Mucosa of descending colon (tissue), 3 donors: ENCODE results near the gene CHCHD5. TPM values are rescaled to one million over a fixed set of nuclear protein-coding genes. Genes with fewer than 3 reads are reported as not detected.

Experiments used
- ATAC-seq: fragments of 200-7000 bp; cut with Tn5 transposase; one replicate; pipeline ENCODE4 v1.9.1; 2020; ENCODE audit warnings: mild to moderate bottlenecking, moderate library complexity
- DNase-seq, 3 donors: peaks; one replicate each; pipeline ENCODE4 v3.0.0-alpha.2; 2020
- H3K36me3 ChIP-seq: fragments of 200-600 bp; one replicate; pipeline ENCODE4 v1.8.0; 2021; ENCODE audit warnings: low read depth, mild to moderate bottlenecking
- H3K4me1 ChIP-seq: fragments of 200-600 bp; one replicate; pipeline ENCODE4 v1.8.0; 2021; ENCODE audit warnings: low read depth, mild to moderate bottlenecking
- H3K4me3 ChIP-seq: fragments of 200-600 bp; one replicate; pipeline ENCODE4 v1.8.0; 2021; ENCODE audit warnings: mild to moderate bottlenecking
- H3K9me3 ChIP-seq: fragments of 200-600 bp; one replicate; pipeline ENCODE4 v1.8.0; 2021; ENCODE audit warnings: mild to moderate bottlenecking
- intact Hi-C, 2 donors: fragments of 100-400 bp; cut with DNase I in 1 of 2; cut with micrococcal nuclease in 1 of 2; formaldehyde crosslinking; loops; one replicate each; pipeline versions ENCODE4 v1.11.0 to v1.11.1; 2022; cut with DNase I, micrococcal nuclease
- total RNA-seq, 3 donors: library from RNA; stranded (reverse); fragmentation: NEBNext Ultra II Directional in 2 of 3; extraction: Animal tissue kit (Norgen Biotek cat#: 25700) in 2 of 3; gene quantifications; one replicate each; pipeline versions ENCODE4 v1.2.1 to v1.2.4, GENCODE V29; 2021 to 2023
- TF ChIP-seq, protein P1 (sequence below): fragments of 200-600 bp; IDR thresholded peaks from one replicate; pipeline ENCODE4 v1.8.0; 2022; ENCODE audit warnings: antibody characterized with exemption, mild to moderate bottlenecking
- donor health status: DM: no; HTN: no; CAD: no; lungs with moderate emphysema.
- donor health status: DM: no; HTN: no; CAD: no.
- donor health status: DM: no; HTN: yes; CAD: no.

The CHCHD5 gene
- total RNA-seq, 3 donors from 2014 or later: 20.9 to 28.8 (median 26.1) TPM

DNA sequence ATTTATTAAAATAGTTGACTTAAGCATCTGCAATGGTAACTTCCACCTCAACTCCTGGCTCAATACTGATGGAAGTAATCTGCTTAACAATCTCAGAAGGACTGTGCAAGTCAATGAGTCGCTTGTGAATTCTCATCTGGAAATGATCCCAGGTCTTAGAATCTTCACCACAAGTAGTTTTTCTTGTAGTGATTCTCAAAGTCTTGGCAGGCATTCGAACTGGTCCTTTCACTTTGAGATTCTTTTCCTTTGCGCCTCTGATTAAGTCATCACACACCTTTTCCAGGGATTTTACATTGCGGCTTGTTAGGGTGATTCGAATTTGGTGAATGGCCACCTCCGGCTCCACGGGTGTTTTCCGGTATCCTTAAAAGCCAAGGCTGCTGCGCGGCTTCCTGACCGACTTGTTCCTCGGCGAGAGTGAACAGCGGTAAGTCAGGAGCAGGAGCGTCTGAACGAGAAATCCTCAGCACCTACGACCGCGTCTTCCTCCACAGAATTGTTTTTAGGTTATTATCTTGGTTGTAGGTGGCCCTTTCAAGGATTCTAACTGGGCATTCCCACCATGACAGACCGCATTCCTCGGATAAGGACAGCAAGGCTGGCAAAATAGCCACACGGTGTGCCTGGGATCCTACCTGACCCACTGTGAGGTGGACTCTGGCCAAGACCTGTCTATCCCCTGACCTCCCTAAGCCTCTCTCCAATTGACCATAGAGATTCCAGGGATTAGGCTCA lies 37.5 kb downstream of the CHCHD5 start:
- DNase-seq: no peak

DNA sequence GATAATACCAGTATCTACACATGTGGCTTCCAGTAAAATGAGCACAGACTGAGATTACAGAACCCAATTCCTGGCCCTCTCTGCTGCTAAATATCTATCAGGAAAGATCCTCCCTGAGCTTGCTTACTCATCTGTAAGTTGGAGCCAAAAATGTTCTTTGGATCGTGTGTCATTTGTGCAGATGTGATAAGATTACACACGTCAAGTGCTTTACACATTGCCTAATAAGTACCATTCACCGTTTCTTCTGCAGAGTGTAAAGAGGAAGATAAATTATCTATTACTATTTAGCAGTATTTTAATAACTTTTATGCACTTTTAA lies 38.1 kb downstream of the CHCHD5 start:
- no peak for DNase-seq
- peaks cover 11% of the 10 kb centered on the region for H3K4me1 ChIP-seq
- H3K36me3 ChIP-seq: no peaks in the 10 kb centered on the region
- H3K9me3 ChIP-seq: no peaks in the 10 kb centered on the region
- TF ChIP-seq, protein P1, sequence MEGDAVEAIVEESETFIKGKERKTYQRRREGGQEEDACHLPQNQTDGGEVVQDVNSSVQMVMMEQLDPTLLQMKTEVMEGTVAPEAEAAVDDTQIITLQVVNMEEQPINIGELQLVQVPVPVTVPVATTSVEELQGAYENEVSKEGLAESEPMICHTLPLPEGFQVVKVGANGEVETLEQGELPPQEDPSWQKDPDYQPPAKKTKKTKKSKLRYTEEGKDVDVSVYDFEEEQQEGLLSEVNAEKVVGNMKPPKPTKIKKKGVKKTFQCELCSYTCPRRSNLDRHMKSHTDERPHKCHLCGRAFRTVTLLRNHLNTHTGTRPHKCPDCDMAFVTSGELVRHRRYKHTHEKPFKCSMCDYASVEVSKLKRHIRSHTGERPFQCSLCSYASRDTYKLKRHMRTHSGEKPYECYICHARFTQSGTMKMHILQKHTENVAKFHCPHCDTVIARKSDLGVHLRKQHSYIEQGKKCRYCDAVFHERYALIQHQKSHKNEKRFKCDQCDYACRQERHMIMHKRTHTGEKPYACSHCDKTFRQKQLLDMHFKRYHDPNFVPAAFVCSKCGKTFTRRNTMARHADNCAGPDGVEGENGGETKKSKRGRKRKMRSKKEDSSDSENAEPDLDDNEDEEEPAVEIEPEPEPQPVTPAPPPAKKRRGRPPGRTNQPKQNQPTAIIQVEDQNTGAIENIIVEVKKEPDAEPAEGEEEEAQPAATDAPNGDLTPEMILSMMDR: no peak
- no peak overlapping the region for H3K4me3 ChIP-seq
- no peak for ATAC-seq
- intact Hi-C loops: loop anchor here (10.0 kb wide), 2 partner anchors 72 to 102 kb away; partner anchors contain the start of gene NT5DC4 (in 2 of the 2)

More for the DNA sequence above, 37.5 kb downstream of the CHCHD5 start:
- peaks cover 11% of the 10 kb centered on the region for H3K4me1 ChIP-seq
- no peaks in the 10 kb centered on the region for H3K9me3 ChIP-seq
- ATAC-seq: no peak
- no peaks in the 10 kb centered on the region for H3K36me3 ChIP-seq
- intact Hi-C loops: loop anchor here (10.0 kb wide), 2 partner anchors 73 to 103 kb away; partner anchors contain the start of gene NT5DC4 (in 2 of the 2)
- TF ChIP-seq, protein P1: no peak
- H3K4me3 ChIP-seq: no peak overlapping the region

DNA sequence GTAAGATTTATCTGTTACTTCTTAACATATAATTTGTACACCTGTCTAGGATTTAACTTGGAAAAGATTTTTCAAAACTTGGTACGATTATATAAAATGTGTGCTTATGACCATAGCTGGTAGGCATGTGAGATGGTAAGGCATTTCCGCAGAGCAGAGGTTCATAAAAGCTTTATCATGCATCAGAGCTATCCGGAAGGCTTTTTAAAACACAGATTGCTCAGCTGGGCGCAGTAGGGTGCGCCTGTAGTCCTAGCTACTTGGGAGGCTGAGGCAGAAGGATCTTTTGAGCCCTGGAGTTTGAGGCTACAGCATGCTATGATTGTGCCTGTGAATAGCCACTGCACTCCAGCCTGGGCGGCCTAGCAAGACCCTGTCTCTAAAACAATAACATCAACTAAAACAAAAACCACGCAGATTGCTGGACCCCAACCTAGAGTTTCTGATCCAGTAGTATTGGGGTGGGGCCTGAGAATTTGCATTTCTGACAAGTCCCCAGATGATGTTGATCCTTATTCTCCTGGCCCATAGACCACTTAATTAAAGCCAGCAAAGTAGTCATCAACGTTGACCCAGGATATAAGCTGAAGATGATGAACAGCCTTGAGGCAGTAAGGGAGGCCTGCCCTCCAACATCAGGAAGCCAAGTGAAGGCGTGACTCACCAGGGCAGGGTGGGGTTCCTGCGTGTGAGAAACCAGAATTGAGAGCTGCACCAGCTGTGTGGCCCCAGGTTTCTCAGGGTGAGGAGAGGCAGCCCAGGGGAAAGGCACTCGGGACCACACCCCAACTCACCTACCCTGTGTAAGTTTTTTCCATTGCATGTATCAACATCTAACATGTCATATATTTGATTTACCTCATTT lies 39.7 kb downstream of the CHCHD5 start:
- peaks cover 11% of the 10 kb centered on the region for H3K4me1 ChIP-seq
- H3K9me3 ChIP-seq: no peaks in the 10 kb centered on the region
- TF ChIP-seq, protein P1: no peak
- H3K36me3 ChIP-seq: no peaks in the 10 kb centered on the region
- peak; percentile 92 for ATAC-seq
- intact Hi-C loops: loop anchor here (10.0 kb wide), 2 partner anchors 71 to 101 kb away; partner anchors contain the start of gene NT5DC4 (in 2 of the 2)
- no peak overlapping the region for H3K4me3 ChIP-seq
- peak; percentile 66 to 84 (median 68) for DNase-seq

DNA sequence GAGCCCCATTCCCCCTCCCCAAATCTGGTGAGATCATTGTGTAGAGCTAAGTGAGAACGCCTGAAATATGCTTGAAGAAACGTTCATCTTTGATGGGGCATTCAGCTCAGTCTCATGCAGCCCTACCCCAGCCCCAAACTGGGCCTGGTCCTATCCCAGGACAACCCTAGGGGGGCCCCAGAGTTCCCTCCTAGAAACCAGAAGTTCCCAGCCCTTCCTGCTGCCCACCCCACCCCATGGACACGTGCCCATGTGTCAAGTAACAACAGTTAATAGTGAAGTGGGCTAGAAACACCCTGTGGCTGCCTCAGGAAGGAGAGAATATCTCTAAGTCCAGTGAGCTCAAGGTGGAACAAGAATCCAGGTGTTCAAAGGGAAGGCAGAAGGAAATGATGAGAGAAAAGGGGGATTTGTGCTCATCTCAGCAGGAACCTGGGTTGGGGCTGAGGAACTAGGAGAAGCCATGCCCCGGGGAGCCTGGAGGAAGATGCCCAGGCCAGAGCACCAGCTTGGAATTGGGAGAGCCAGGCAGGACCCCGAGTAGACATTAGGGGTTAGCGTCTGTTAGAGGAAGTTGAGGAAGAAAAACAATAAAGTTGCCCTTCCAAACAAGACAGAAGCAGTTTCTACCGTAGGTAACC lies 41.2 kb downstream of the CHCHD5 start:
- no peak for ATAC-seq
- no peak for DNase-seq
- Histone ChIP-seq H3K4me3 (no peak overlapping the region), H3K4me1 (peaks cover 11% of the 10 kb centered on the region), H3K9me3 (no peaks in the 10 kb centered on the region), H3K36me3 (no peaks in the 10 kb centered on the region)
- intact Hi-C loops: loop anchor here (10.0 kb wide), 2 partner anchors 69 to 99 kb away; partner anchors contain the start of gene NT5DC4 (in 2 of the 2)
- TF ChIP-seq, protein P1: no peak

DNA sequence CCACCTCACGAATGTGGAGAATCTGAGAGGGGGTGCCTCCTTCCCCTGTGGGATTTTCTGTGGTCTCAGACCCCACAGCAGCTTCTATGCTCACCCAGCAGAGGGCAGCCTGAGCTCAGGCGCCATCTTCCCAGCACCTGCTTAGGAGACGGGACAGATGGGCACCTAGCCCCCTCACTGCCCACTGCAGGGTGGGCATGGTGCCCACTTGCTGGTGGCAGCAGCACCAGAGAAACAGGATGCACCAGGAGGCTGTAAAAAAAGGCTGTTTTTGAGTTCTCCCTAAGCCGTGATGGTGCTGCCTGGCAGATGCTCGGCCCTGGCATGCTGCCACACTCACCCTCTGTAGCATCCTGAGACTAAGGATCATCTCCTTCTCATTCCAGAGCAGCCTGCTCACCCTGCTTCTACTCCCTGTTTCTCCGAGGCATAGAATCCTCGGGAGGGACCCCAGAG lies 42.2 kb downstream of the CHCHD5 start:
- H3K9me3 ChIP-seq: no peaks in the 10 kb centered on the region
- peak; percentile 62 to 75 (median 67) for DNase-seq
- H3K4me1 ChIP-seq: peaks cover 13% of the 10 kb centered on the region
- no peaks in the 10 kb centered on the region for H3K36me3 ChIP-seq
- H3K4me3 ChIP-seq: no peak overlapping the region
- TF ChIP-seq, protein P1: peak; percentile 76
- peak; percentile 71 for ATAC-seq
- intact Hi-C loops: loop anchor here (10.0 kb wide), 2 partner anchors 68 to 98 kb away; partner anchors contain the start of gene NT5DC4 (in 2 of the 2)
